HG03039 (cell line): ENCODE measurements around the gene FHOD3.
A peak's percentile ranks its signal among the peaks of the same experiment; 100 is the strongest.

Source experiments
- ATAC-seq: cut with Tn5 transposase; IDR thresholded peaks from one replicate; pipeline ENCODE4 v1.9.1; 2021; ENCODE audit warnings: mild to moderate bottlenecking, moderate library complexity; ENCODE audit not compliant: unreplicated experiment

The FHOD3 gene

DNA sequence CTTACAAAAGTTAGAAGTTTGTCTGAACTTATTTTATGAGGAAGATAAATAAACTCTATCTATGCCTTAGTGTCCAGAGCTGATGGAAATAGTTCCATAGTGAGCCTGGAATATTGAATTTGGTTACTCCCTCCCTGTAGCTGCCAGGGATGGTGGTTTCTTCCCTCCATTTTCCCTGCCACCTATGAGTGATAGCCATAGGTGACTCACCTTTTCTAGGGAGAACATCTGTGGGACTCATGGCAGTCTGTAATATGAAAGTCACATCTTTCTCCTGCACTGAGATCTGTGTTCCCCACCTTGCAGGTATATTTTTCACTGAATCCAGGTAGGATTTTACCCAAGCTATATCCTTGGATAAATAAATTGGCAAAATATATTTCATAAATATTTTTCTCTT lies 382.5 kb downstream of the FHOD3 start:
- no peak for ATAC-seq

DNA sequence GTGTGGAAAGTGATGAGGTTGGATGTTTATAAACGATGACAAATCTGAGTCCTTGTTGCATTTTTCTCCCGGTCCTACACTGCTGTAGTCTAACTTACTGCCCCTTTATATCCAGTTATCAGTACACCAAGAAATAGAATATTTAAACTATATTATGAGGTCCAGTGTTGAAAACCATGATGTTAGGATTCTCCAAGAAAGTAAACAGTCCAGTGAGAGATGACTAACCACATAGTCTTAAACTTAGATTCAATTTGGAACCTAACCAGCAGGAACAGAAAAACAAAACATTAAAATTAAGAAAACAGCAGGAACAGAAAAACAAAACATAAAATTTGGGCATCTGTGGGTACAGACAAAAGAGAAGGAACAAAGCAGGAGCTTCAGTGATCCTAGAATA lies 388.1 kb downstream of the FHOD3 start:
- ATAC-seq, result no peak

DNA sequence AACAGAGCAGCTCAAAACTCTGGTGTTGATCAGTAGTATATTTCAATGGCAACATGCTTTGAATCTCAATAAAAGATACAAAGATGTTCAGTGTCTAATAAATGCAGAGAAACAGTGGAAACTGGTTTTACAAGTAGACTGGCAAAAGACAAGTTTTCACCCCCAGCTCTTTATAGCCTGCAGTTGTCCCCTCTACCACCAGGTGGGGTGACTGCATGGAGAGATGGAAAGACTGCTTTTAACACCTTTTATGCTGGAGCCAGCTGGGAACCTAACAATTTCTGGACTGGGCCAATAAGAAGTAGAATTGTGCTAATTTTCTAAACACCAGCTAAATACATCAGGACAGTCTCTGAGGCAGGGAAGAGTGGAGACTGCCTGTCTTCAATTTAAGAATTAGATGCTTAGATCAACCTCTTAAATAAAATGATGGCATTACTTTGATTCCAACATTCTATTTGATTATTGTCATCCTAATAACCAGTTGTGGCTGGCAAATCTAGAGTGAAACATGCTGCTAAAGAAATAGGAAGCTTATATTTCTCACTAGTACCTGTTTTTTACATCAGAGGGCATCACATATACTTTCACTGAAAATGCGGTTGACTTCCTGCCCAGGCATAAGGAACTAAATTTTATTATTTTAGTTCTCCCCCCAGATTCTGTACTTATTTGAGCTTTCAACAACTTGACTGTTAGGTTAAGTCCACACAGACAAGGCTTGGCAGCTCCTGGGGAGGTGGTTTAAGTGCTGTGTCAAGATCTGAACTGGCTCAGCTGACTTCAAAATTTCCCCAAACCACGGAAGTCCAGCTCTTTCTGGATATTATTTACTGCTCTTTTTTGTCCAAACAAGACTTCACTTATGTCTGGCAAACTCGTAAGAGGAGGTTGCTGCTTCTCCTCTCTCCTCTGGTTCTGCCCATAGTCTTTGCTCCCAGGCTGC lies 390.8 kb downstream of the FHOD3 start:
- peak; percentile 70 for ATAC-seq

DNA sequence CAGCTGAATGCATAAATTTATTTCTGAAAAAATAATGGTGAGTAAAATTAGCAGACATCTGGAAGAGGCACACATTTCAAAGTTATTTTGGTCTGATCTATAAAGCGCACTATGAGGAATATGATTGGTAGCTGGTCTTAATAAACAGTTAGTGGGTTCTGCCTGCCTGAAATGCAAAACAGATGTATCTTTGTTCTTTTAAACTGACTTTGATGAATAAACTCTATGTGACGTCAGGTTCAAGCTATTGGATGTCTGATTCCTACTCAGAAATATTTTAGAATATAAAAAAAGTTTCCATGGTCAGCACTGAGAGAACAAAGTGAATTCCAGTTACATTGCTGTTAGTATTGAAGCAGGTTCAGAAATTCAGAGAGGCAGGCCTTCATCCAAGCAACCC lies 394.9 kb downstream of the FHOD3 start:
- ATAC-seq, result no peak

DNA sequence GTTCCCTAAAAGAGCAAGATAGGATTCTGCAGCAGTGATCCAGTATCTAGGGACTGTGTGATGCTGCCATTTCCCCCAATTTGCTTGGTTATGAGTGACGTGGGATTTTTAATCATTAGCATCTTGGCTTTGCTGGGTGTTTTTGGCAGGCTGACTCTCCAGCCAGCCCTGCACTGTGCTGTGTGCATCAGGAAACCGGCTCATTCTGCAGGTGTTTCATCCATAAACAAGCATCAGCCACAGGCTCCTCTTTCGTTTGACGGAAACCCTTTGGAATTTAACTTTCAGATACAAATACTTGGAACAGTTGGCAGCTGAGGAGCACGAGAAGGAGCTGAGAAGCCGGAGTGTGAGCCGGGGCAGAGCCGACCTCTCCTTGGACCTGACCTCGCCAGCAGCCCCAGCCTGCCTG lies 395.4 kb downstream of the FHOD3 start:
- ATAC-seq, result no peak

DNA sequence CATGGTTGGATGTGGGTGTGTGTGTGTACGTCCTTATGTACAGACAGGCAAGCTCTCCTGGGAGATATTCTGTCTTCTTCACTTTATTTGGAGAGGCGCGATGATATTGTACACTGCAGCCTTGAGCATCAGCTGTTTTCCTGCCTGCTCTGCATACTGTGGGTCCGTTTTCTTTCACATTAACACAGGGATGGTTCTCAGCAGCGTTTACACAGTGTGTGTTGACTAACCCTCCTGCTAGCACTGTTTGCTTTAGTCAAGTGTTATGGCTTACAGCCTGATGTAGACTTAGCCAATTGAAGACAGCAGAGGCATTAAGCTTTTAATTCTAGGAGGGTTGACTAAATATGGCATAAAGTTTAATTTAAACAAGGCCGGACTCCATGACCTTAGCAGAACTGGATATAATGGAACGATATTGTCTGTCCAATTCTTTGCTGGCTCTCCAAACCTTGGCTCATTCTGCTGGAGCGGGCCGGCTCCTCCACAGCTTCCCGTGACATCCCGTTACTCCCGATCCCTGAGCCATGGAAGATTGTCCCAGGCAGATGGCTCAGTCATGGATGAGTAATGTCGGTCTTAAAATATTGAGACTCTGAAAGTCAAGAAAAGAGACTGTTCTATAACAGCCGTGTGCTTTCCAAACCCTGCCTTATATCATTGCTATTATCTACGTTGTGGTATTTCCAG lies 396.6 kb downstream of the FHOD3 start:
- no peak for ATAC-seq

DNA sequence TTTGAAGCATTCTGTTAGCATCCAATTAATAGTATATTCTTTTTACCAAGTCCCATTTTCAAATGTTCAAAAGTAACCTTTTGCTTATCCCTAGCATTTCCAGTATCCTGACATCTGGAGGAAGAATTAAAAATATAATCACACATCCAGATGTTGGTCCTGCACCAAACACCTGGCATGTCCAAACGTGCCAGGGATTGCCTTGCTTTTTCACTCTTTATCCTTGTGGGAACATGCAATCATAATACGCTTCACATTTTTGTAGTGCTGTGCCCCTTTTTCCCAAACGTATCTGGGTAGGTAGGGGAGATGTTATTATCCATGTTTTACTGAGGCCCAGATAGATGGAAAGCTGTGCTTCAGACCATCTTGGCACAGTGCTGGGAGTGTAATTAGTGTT lies 398.3 kb downstream of the FHOD3 start:
- ATAC-seq, result no peak

DNA sequence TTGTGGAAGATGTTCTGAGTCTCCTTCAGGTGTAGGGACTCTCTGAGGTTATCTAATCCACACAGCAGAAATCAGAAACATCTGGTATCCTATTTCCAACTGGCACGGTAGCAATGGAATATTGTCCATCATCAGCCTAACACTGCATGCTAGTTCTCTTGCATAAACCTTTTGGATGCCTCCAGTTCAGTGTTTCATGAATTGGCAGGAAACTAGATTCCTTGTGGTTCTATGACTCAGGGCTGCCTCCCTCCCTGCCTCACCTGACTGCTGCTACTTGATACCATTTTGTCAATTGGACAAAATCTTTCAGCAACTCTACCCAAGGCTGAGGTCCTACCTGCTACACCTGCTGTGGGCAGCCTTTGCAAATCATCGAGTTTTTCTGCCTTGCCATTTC lies 400.4 kb downstream of the FHOD3 start:
- ATAC-seq, result no peak

DNA sequence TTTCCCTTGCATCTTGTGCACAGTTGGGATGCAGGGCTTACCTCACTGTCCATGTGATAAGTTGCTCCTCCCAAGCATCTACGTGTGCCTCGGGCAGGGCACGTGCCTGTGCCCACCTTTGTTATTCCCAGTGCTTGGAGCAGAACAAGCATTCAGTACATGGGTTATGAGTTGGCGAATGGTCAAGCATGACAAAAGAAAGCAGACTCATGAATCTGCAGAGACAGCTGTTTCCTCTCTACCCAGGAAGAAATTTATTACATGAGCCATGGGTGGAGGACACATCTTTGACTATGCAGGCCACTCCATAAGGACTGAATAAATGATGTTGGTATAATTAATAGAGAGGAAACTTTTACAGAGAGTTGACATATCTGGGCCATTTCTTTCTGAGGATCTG lies 403.4 kb downstream of the FHOD3 start:
- ATAC-seq, result no peak

DNA sequence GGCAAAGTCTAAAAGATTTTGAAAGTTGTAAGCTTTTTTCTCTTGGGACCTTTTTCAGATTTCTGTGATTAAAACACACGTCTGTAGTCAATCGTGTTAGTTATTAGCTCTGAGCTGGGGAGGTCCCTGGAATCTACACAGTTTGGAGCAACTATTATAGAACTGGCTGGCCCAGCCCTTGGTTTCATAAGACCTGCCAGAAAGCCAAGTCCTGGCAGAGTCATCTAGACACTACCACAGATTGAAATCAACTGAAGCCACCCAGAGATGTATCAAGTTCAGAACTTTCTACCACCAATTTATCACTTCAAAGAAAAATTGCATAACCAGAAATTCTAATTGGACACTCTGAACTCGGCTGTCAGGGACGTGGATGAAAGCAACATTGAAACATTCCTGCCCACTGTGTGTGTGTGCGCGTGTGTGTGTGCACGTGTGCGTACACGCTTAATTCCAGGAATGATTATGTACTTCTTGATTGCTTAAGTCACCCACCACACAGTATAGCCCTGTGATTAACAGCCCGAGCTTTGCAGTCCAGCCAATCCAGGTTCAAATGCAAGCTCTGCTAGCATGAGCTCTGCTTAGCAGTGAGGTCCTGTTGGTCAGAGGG lies 405.0 kb downstream of the FHOD3 start:
- ATAC-seq, result no peak

DNA sequence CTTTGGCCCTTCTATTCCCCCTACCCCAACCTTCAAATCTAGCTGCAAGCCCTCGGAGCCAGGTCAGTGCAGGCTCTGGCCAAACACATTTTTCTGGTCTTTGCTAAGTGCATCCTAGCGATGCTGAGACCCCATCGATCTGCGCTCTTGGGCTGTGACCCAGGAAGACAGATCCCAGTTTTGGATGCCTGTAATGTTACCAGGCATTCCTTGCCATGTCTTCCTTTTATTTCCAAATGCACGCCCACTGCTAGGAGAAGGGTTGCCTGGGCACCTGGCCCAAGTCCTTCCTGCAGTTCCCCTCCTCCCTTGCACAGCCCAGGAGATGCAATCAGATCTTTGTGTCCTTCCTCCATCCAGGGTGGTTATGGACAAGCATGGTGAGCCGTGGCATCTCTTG lies 406.6 kb downstream of the FHOD3 start:
- ATAC-seq, result no peak

DNA sequence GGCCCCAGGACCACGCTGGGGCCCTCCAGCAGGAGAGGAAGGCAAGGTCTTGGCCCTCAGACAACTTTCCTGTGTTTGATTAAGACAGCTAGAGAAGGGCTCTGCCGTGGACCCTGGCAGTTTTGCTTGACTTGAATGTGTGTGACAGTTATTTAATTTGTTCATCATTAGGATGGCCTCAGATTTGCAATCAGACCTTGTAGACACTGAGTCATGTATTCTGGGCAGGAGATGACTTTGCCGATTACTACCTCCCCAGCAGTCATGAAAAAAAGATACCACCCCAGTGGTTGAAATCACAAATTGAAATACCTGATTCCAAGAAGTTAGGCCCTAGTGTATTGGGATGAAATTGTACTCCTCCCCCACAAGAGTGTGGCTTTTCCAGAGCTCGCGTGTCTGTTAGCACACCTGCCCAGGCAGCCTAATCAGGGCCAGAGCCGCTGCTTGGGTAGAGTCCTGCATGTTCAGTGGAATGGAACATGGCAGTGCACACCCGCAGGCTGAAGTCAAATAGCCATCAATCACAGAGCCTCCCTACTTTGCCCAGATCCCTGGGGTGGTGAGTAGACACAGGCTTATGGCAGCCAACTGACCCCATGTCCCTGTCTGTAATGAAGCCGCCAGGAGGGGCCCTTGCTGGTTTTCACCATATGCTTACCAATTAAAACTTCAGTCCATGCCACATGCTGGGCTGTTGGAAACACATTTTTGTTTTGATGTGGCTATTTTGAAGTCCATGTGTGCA lies 408.8 kb downstream of the FHOD3 start:
- ATAC-seq, result no peak

DNA sequence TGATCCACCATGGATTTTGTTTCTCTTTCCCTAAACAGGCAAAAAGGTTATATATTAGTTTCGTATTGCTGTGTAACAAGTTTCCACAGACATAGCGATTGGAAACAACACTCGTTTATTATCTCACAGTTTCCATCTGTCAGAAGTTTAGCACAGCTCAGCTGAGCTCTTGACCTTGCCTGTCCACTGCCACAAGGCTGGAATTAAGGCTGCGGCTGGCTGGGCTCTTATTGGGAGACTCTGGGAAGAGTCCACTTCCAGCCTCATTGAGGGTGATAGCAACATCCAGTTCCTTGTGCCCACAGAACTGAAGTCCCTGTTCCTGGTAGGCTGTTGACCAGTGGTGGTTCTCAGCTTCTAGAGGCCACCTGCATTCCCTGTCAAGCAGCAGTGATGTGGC lies 410.9 kb downstream of the FHOD3 start:
- ATAC-seq, result no peak

DNA sequence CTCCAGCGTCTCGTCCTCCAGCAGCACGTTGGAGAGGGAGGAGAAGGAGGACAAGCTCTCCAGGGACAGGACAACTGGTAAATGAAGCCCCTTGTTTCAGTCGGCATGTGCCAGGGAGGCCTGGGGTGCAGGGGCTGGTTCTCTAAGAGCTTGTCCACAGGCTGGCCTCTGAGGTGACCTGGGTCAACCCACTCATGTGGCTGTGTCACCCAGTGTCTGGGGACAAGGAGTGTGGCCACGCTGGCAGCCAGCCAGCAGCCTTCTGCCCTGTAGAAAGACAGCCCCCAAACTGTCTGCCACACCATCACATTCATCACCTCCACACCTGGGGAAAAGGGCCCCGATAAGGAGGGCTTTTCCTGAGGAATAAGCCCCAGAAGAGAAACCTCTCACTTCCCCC lies 411.8 kb downstream of the FHOD3 start:
- no peak for ATAC-seq

DNA sequence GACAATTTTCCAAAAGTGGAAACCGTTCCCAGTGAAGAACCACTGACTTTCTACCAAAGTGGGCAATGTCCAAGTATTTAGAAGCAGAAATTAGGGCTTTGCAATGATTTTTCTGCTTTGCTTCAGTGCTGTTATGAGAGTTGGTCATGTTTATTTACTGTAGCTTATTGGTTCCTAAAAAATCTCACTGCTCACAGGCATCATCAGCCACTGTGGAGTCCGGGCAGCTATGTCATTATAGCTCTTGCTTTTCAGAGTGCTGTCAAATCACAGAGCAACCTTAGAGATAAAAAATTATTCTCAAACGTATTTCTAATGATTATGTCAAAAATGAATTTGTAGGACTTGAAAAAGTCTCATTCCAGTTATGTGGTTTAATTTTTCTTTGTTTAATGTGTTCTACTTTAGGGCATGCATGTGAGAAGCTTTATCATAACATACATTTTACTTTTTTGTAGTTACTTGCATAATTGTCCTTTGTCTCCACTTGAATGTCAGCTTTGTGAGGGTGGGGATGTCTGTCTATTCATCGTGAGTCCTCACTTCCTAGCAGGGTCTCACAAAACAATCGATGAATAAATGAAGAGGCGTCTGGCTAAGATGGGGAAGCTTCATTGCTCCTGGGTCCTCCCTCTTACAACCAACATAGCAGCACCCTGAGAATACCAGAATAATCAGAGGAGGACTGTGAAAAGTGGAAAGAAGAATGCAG lies 413.7 kb downstream of the FHOD3 start:
- no peak for ATAC-seq

DNA sequence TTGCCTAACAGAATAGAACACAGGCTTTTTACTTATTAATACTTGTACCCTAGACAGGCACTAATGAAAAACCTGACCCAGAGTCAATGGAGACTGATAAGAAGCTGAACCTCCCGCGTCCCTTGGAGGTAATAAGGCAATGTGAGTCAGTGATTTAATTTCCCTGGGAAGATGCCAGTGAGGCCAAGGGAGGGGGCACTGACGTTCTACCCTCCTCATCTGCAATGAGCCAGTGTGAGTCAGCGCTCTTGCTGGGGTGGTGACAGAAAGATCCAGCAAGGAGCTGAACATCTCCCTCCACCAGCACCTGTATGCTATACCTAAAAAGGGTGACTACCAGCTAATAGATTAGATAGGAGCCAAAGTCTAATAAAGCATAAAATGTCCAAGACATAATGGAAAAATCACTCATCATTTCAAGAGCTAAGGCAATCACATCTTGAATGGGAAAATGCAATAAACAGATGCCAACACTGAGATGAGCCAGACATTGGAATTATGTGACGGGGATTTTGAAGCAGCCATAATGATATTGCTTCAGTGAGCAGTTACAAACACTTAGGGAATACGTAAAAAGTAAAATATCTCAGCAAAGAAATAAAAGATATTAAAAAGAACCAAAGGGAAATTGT lies 414.4 kb downstream of the FHOD3 start:
- no peak for ATAC-seq

DNA sequence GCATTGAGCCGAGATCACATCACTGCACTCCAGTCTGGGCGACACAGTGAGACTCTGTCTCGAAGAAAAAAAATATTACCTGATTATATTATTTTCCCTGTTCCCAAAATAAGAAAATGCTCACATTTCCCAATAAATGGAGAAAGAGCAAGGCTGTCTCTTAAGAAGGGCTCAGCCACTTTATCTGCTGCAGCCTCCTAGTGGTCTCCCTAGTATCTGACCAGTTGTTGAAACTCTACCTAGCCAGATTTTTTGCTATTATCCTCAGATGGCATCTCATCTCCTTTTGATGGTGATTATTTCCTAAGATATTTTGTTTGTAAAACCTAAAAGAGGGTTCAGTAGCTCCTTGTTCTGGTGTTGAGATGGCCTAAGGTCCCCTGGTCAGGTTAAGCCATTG lies 417.0 kb downstream of the FHOD3 start:
- ATAC-seq, result no peak

DNA sequence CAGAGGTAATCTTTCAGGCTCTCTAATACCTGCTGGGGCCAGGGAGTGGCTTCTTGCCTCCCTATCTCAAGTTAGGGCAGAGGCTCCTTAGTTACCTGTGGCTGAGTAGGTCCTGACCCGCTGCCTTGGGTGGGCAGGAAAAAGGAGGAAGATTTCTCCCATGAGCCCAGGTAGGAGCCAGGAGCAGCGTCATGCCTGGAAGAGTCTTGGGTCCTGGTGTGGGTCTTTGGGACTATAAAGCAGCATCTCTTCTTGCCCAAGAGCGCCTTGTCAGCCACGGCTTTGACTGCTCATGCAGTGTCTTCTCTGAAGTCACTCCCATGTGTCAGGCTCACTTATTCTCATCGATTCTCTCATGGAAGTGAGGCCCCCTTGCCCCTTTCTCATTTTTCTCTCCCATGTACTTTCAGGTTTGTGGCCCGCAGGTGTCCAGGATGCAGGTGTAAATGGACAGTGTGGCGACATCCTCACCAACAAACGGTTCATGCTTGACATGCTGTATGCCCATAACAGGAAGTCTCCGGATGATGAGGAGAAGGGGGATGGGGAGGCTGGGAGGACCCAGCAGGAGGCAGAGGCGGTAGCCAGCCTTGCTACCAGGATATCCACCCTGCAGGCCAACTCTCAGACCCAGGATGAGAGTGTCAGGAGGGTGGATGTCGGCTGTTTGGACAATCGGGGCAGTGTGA lies 420.1 kb downstream of the FHOD3 start:
- no peak for ATAC-seq

DNA sequence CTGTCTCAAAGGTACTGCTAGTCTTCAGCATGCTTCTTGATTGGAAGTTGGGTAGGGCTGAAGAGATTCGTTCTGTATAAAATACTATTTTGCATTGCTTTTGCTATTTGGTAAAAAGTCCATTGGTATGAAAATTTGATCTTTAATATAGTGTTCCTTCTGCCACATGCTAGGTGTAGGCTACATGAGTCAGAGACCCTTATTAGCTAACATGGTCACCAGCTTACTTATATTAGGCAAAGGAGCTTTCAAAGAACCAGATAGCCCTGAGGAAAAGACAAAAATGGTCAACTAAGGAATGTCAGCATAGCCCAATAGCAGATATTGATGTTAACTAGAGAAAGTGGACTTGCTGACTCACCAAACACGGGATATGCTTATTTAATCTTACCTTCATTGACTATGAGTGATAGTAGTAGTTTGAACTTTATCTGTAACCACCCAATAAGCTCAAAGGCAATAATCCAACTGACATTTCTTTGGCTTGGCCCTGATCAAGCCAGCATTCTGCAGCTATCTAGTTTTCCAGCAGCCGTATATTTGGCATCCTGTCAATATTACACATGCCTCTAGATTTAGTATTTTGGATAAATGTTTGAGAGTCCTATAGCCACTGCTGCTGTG lies 421.3 kb downstream of the FHOD3 start:
- ATAC-seq, result no peak
